Loucy (cell line): ENCODE results near the gene CTAGE6.
"Not testable (repeated sequence)": the region's sequence is repeated elsewhere in the genome, so short reads cannot be mapped to it uniquely, and the experiment has no call there.

ENCODE experiments used
- CTCF ChIP-seq: fragments of 200-600 bp; sonication (generic); conservative IDR thresholded peaks from 2 replicates; pipeline ENCODE4 v1.5.1; 2014; ENCODE audit warnings: mild to moderate bottlenecking, antibody characterized with exemption, low read length
- EZH2phosphoT487 ChIP-seq: fragments of 200-600 bp; IDR thresholded peaks from 2 replicates; pipeline ENCODE4 v1.6.1; 2018; ENCODE audit warnings: antibody characterized with exemption, mild to moderate bottlenecking, moderate library complexity, borderline replicate concordance

- not testable (repeated sequence) for TF ChIP-seq CTCF, EZH2phosphoT487
These were observed 49.2 kb upstream of the CTAGE6 start for GRCh38 chr7:143806664-143807071.
